Breast epithelium (tissue), 4 donors: ENCODE measurements around the gene ITGB3BP. TPM values are rescaled to one million over a fixed set of nuclear protein-coding genes. Genes with fewer than 3 reads are reported as not detected.

Experiments
- DNase-seq, 2 donors: peaks; one replicate each; pipeline ENCODE4 v3.0.0-alpha.2; 2019; ENCODE audit warnings: low spot score in 2 of 2
- H3K27ac ChIP-seq, 2 donors: fragments of 200-600 bp; sonication (generic) in 1 of 2; one replicate each; pipeline ENCODE4 v1.5.1; 2016 to 2019; ENCODE audit warnings: mild to moderate bottlenecking in 1 of 2
- H3K27me3 ChIP-seq, 2 donors: fragments of 200-600 bp; sonication (generic) in 1 of 2; one replicate each; pipeline versions ENCODE4 v1.5.1 to v1.6.0; 2017 to 2019; ENCODE audit warnings: control low read depth in 1 of 2, mild to moderate bottlenecking in 1 of 2
- H3K36me3 ChIP-seq: fragments of 200-600 bp; one replicate; pipeline ENCODE4 v1.5.1; 2019
- H3K4me1 ChIP-seq, 2 donors: fragments of 200-600 bp; sonication (generic); one replicate each; pipeline ENCODE4 v1.5.1; 2016 to 2019; ENCODE audit warnings: control low read depth in 1 of 2
- H3K4me3 ChIP-seq, 3 donors: fragments of 200-600 bp; sonication (generic); 1 replicate in 2 of 3; 2 replicates in 1 of 3; pipeline ENCODE4 v1.5.1; 2016 to 2019; ENCODE audit warnings: mild to moderate bottlenecking in 3 of 3, moderate library complexity in 2 of 3
- H3K9me3 ChIP-seq, 2 donors: fragments of 200-600 bp; sonication (generic) in 1 of 2; one replicate each; pipeline ENCODE4 v1.5.1; 2016 to 2019; ENCODE audit warnings: control low read depth in 1 of 2
- POLR2A ChIP-seq: fragments of 450-650 bp; IDR thresholded peaks from one replicate; pipeline ENCODE4 v1.6.1; 2016; ENCODE audit warnings: antibody characterized with exemption, mild to moderate bottlenecking, moderate library complexity
- POLR2AphosphoS5 ChIP-seq, 3 donors: sonication (generic); formaldehyde crosslinking; IDR thresholded peaks; one replicate each; pipeline ENCODE4 v1.6.1; 2017; ENCODE audit warnings: antibody characterized with exemption in 3 of 3
- intact Hi-C: fragments of 100-400 bp; cut with DNase I; formaldehyde crosslinking; loops from one replicate; pipeline ENCODE4 v1.15.1; 2023; ENCODE audit warnings: low total_unique reads
- total RNA-seq, 3 donors: library from RNA; depleted of rRNA; stranded (reverse); fragments of >200 nt; gene quantifications; one replicate each; pipeline ENCODE4 v1.1.0, GENCODE V29; 2016
- TF ChIP-seq, protein P1 (sequence below), 3 donors: fragments of 450-650 bp; IDR thresholded peaks; one replicate each; pipeline ENCODE4 v1.5.1; 2016 to 2017; ENCODE audit warnings: antibody characterized with exemption in 3 of 3, mild to moderate bottlenecking in 3 of 3, moderate library complexity in 3 of 3

The ITGB3BP gene
- total RNA-seq, 3 donors from 2014 or later = 11.7 to 29.3 (median 18.4) TPM

DNA sequence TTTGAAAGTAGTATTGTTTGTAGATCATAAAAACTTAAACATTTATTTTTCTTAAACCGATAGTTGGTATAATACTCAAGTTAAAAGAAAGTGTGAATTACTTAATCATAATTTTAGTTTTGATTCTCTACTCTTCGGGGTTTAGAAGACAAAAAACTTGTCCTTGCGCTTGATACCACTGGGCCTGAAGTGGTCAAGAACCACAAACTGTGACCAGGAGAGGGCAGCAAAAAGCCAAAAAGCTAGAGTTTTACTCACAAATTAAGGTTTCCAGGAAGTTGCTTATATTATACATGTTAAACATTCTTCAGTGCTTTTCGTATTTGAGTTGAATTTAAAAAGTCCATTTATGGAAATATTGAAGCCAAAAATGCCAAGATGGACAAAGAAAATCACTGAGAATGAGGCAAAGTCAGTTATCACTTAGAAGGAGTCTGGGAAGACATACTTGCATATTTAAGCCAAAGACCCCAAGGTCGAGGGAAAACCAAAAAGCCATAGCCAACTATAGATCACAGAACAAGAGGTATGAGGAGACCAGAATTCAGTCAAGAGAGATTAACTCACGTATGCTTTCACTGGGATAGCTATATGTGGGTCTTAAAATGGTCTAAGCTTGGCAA is 34.5 kb upstream of the ITGB3BP start:
- H3K4me3 ChIP-seq = no peak overlapping the region
- H3K9me3 ChIP-seq = no peaks in the 10 kb centered on the region
- H3K36me3 ChIP-seq = no peaks in the 10 kb centered on the region
- no peak overlapping the region for H3K27ac ChIP-seq
- no peak for TF ChIP-seq POLR2AphosphoS5 (IDR thresholded peaks at IDR 0.05)
- no peak for TF ChIP-seq POLR2A
- TF ChIP-seq, protein P1, sequence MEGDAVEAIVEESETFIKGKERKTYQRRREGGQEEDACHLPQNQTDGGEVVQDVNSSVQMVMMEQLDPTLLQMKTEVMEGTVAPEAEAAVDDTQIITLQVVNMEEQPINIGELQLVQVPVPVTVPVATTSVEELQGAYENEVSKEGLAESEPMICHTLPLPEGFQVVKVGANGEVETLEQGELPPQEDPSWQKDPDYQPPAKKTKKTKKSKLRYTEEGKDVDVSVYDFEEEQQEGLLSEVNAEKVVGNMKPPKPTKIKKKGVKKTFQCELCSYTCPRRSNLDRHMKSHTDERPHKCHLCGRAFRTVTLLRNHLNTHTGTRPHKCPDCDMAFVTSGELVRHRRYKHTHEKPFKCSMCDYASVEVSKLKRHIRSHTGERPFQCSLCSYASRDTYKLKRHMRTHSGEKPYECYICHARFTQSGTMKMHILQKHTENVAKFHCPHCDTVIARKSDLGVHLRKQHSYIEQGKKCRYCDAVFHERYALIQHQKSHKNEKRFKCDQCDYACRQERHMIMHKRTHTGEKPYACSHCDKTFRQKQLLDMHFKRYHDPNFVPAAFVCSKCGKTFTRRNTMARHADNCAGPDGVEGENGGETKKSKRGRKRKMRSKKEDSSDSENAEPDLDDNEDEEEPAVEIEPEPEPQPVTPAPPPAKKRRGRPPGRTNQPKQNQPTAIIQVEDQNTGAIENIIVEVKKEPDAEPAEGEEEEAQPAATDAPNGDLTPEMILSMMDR (IDR thresholded peaks at IDR 0.05) = no peak
- H3K27me3 ChIP-seq = no peaks in the 10 kb centered on the region
- H3K4me1 ChIP-seq = no peaks in the 10 kb centered on the region
- intact Hi-C loops = no loop called here
- no peak for DNase-seq

DNA sequence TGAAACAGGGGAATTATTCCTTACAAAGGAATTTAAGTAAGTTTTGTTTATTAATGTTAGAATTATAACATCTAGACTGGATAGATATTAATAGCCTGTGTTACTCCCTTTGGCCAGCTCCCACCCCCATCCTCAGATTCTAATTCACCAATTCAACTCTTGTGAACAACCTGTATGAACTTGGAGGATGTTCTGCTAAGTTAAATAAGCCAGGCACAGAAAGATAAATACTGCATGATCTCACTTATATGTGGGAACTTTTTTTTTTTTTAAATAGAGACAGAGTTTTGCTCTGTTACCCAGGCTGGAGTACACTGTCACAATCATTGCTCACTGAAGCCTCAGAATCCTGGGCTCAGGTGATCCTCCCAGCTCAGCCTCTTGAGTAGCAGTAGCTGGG is 32.5 kb upstream of the ITGB3BP start:
- no peak overlapping the region for H3K27ac ChIP-seq
- H3K9me3 ChIP-seq = no peaks in the 10 kb centered on the region
- no peak for TF ChIP-seq POLR2A
- TF ChIP-seq, protein P1 (IDR thresholded peaks at IDR 0.05) = no peak
- intact Hi-C loops = no loop called here
- H3K36me3 ChIP-seq = no peaks in the 10 kb centered on the region
- DNase-seq = no peak
- H3K4me3 ChIP-seq = no peak overlapping the region
- H3K27me3 ChIP-seq = no peaks in the 10 kb centered on the region
- H3K4me1 ChIP-seq = no peaks in the 10 kb centered on the region

DNA sequence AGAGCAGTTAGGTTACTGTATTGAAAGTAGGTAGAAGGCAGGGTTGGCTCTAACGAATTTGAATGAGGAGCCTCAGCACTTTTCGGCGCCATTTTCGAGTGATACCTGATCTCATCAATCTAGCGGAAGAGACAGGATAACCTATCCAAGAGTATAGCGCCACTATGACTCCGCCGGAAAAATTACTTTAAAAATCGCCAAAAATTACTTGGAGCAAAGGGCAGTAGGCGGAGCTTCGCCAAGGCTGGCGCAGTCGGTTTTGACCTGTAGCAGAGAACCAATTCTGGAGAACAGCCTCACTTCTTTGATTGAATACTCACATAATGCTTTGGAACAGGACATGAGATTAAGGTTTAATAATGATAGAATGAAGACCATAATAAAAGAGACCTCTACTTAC is 25.9 kb upstream of the ITGB3BP start:
- Histone ChIP-seq H3K4me1 (no peaks in the 10 kb centered on the region), H3K36me3 (no peaks in the 10 kb centered on the region), H3K9me3 (no peaks in the 10 kb centered on the region), H3K27me3 (no peaks in the 10 kb centered on the region), H3K27ac (peak overlapping the region; percentile 15 to 52), H3K4me3 (no peak overlapping the region)
- DNase-seq = no peak
- intact Hi-C loops = no loop called here
- TF ChIP-seq, protein P1 (IDR thresholded peaks at IDR 0.05) = no peak
- TF ChIP-seq POLR2A (no peak), POLR2AphosphoS5 (IDR thresholded peaks at IDR 0.05) (no peak)

DNA sequence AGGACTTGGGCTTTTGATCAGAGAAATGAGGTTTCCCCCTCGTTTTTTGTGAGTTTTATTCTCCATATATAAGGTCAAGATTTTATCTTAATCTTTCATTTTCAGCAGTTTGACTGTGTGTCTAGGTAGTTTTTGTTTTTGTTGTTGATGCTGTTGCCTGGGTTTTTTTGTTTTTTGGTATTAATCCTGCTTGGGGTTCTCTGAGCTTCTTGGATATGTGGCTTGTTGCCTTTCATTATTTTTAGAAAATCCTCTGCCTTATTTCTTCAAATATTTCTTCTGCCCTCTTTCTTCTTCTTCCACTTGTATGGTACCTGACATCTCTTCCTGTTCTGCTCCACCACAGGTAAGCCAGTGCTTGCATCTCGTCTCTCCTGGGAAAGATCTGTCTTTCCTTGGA is 25.3 kb upstream of the ITGB3BP start:
- intact Hi-C loops = no loop called here
- Histone ChIP-seq H3K9me3 (no peaks in the 10 kb centered on the region), H3K4me3 (no peak overlapping the region), H3K27ac (peak overlapping the region; percentile 52 to 81), H3K4me1 (no peaks in the 10 kb centered on the region), H3K36me3 (no peaks in the 10 kb centered on the region), H3K27me3 (no peaks in the 10 kb centered on the region)
- TF ChIP-seq POLR2A = no peak
- no peak for TF ChIP-seq POLR2AphosphoS5 (IDR thresholded peaks at IDR 0.05)
- TF ChIP-seq, protein P1 (IDR thresholded peaks at IDR 0.05) = no peak
- no peak for DNase-seq

DNA sequence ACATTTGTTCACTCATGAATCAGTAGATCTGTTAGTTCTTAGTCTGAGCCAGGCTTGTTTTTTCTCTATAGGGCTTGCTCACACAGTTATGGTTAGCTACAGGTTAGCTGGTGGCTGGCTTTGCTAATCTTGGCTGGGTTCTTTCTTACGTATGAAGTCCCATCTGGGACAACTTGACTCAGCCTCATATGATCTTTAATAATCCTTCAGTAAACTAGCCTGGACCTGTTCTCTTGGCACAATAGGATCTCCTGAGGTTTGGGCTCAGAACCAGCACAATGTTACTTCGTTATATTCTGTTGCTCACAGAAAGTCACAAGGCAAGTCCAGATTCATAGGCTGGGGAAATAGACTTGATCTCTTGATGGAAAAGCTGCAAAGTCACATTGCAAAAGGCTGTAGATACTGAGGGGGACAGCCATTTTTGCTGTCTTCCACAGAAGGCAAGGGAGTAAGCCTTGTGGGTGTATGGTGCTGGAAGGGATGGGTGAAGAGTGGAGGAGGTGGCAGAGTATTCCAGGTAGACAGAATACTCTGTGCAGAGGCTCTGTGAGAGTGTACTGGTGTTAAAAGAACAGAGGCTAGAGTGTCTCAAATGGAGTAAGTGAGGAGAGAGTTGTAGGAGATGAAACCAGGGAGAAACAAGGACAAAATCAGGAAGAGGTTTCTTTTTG is 24.7 kb upstream of the ITGB3BP start:
- H3K36me3 ChIP-seq = no peaks in the 10 kb centered on the region
- TF ChIP-seq POLR2A = no peak
- peak in 1 of 3 donors; percentile 10 for TF ChIP-seq POLR2AphosphoS5 (IDR thresholded peaks at IDR 0.05)
- DNase-seq = peak in 1 of 2 donors; percentile 60
- no peaks in the 10 kb centered on the region for H3K27me3 ChIP-seq
- H3K27ac ChIP-seq = peak overlapping the region; percentile 52 to 81
- intact Hi-C loops = no loop called here
- no peaks in the 10 kb centered on the region for H3K9me3 ChIP-seq
- no peaks in the 10 kb centered on the region for H3K4me1 ChIP-seq
- no peak overlapping the region for H3K4me3 ChIP-seq
